Measurements from ENCODE around the gene AGPAT2. TPM values are rescaled to one million over a fixed set of nuclear protein-coding genes. Genes with fewer than 3 reads are reported as not detected.

AGPAT2 gene
- total and polyA plus RNA-seq, 2 donors (not counting 1 experiment from before 2014, with no cell fraction given), result 25.1 to 43.3 TPM

DNA sequence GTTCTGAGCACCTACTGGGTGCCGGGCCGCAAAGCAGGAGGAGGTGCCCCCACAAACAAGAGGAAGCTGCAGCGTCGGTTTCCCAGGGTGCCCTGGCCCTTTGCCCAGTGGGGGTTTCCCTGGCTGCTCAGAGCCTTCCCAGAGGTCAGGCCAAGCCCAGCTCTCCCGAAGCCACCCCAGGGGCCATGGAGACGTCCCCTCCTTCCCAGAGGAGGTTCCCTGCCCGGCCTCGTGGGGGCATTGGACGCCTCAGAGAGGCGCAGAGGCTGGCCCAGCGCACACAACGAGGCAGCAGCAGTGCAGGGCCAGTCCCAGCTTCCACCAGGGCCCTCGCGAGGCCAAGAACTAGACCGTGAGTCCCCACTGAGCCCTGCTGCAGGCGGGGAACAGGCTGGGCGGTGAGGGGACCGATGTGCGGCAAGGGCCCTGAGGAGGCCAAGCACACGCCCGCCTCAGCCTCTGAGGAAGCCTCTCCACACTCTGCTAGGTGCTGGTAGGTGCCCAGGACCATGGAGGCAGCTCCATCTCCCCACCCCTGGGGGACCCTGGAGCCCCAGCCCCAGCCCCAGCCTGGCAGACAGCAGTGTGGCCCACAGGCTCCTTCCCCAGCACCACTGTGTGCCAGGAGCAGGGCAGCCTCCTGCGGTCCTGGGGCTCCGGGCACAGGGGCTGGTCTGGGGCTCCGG, 32.1 kb upstream of the AGPAT2 start:
- no peak overlapping the region for H2AFZ ChIP-seq (ENCODE audit: low read length)
- peaks cover 3% of the 10 kb centered on the region for H3K4me1 ChIP-seq (ENCODE audit: control insufficient read depth, extremely low read depth, insufficient read depth, low read length)
- H3K27me3 ChIP-seq (ENCODE audit: control insufficient read depth, insufficient read depth, low read length), result peaks cover 2% of the 10 kb centered on the region
- no peak overlapping the region for H3K27ac ChIP-seq (ENCODE audit: insufficient read depth, low read length)
- H3K4me2 ChIP-seq (ENCODE audit: extremely low read depth, insufficient read depth, low read length), result no peak overlapping the region
- no peak overlapping the region for H3K4me3 ChIP-seq (replicated peaks in 1 of 4; ENCODE audit: control extremely low read depth in 1 of 4, insufficient read depth in 1 of 4, low read depth in 3 of 4, low read length in 4 of 4)
- DNase-seq (ENCODE audit: low read depth in 2 of 2), result no peak
- TF ChIP-seq, protein P1, sequence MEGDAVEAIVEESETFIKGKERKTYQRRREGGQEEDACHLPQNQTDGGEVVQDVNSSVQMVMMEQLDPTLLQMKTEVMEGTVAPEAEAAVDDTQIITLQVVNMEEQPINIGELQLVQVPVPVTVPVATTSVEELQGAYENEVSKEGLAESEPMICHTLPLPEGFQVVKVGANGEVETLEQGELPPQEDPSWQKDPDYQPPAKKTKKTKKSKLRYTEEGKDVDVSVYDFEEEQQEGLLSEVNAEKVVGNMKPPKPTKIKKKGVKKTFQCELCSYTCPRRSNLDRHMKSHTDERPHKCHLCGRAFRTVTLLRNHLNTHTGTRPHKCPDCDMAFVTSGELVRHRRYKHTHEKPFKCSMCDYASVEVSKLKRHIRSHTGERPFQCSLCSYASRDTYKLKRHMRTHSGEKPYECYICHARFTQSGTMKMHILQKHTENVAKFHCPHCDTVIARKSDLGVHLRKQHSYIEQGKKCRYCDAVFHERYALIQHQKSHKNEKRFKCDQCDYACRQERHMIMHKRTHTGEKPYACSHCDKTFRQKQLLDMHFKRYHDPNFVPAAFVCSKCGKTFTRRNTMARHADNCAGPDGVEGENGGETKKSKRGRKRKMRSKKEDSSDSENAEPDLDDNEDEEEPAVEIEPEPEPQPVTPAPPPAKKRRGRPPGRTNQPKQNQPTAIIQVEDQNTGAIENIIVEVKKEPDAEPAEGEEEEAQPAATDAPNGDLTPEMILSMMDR (conservative IDR thresholded peaks at IDR 0.05 in 1 of 2, IDR thresholded peaks at IDR 0.05 in 1 of 2; ENCODE audit: low read depth in 1 of 2, low read length in 2 of 2), result no peak
- TF ChIP-seq EZH2 (IDR thresholded peaks at IDR 0.05; ENCODE audit: low read length, missing control alignments), result no peak
- H3K9ac ChIP-seq (ENCODE audit: insufficient read depth, low read length), result no peak overlapping the region
- H4K20me1 ChIP-seq (ENCODE audit: control insufficient read depth, extremely low read depth, insufficient read depth, low read length), result no peaks in the 10 kb centered on the region
- no peaks in the 10 kb centered on the region for H3K9me3 ChIP-seq (ENCODE audit: control insufficient read depth, insufficient read depth, low read depth, low read length)
- H3K79me2 ChIP-seq (ENCODE audit: control insufficient read depth, insufficient read depth, low read length), result peaks cover 2% of the 10 kb centered on the region
- peaks cover 18% of the 10 kb centered on the region for H3K36me3 ChIP-seq (ENCODE audit: control insufficient read depth, insufficient read depth, low read length)

DNA sequence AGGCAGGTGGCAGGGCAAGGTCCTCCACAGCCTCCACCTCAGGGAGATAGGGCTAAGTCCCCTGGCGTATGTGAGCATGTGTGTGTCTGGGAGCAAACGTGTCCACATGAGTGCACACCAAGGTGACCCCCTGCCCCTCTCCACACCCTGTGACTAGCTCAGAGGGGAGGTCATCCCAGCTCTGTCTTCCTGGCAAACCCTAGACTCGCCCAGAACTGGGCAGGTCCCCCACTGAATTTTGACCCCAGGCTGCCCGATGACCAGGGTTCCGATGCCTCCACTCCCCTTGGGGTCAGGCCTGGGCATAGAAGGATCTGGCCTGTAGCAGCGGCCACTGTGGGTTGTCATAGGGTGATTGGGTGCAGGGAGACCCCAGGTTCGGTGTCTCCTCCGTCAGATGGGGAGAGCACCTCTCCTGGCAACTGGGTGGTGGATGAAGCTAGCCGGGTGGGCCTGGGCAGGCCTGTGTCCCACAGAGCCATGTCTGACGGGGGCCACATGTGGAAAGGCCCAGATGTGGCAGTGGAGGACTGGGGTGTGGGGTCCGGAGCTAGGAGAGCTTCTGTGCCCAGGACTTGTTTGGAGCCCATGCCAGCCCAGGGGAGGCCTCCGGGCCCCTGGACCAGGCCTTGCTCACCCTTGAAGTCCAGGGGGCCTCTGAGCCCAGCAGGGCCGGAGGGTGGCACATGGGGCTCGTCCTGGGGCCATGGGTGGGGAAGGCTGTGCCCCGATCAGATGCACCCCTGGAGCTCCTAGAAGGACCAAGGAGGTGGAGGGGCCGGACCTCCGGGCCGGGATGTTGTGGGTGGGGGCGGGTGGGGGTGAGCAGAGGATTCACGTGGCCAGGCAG, 31.3 kb upstream of the AGPAT2 start:
- Histone ChIP-seq H3K9me3 (ENCODE audit: control insufficient read depth, insufficient read depth, low read depth, low read length) (no peaks in the 10 kb centered on the region), H3K4me1 (ENCODE audit: control insufficient read depth, extremely low read depth, insufficient read depth, low read length) (peaks cover 3% of the 10 kb centered on the region), H2AFZ (ENCODE audit: low read length) (no peak overlapping the region), H3K27me3 (ENCODE audit: control insufficient read depth, insufficient read depth, low read length) (peaks cover 4% of the 10 kb centered on the region), H3K79me2 (ENCODE audit: control insufficient read depth, insufficient read depth, low read length) (no peaks in the 10 kb centered on the region), H3K27ac (ENCODE audit: insufficient read depth, low read length) (no peak overlapping the region), H3K36me3 (ENCODE audit: control insufficient read depth, insufficient read depth, low read length) (peaks cover 14% of the 10 kb centered on the region), H3K4me3 (replicated peaks in 1 of 4; ENCODE audit: control extremely low read depth in 1 of 4, insufficient read depth in 1 of 4, low read depth in 3 of 4, low read length in 4 of 4) (no peak overlapping the region), H3K9ac (ENCODE audit: insufficient read depth, low read length) (no peak overlapping the region), H3K4me2 (ENCODE audit: extremely low read depth, insufficient read depth, low read length) (no peak overlapping the region), H4K20me1 (ENCODE audit: control insufficient read depth, extremely low read depth, insufficient read depth, low read length) (no peaks in the 10 kb centered on the region)
- DNase-seq (ENCODE audit: low read depth in 2 of 2), result no peak
- TF ChIP-seq, protein P1 (conservative IDR thresholded peaks at IDR 0.05 in 1 of 2, IDR thresholded peaks at IDR 0.05 in 1 of 2; ENCODE audit: low read depth in 1 of 2, low read length in 2 of 2), result no peak
- TF ChIP-seq EZH2 (IDR thresholded peaks at IDR 0.05; ENCODE audit: low read length, missing control alignments), result no peak

DNA sequence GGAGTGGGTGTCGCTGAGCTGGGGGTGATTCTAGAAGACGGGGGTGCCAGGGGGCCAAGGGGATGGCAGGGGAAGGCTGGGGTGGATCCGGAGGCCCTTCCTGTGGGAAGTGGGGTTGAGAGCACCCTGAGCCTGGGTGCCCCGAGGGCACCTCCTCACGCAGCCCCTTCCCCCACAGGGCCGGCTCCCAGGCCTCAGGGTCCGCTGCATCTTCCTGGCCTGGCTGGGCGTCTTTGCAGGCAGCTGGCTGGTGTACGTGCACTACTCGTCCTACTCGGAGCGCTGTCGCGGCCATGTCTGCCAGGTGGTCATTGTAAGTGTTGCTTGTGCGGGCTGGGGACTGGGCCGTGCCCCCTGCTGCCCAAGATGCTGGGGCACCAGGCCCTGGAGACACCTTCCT, 30.1 kb upstream of the AGPAT2 start:
- H3K27me3 ChIP-seq (ENCODE audit: control insufficient read depth, insufficient read depth, low read length), result peaks cover 4% of the 10 kb centered on the region
- H2AFZ ChIP-seq (ENCODE audit: low read length), result no peak overlapping the region
- H4K20me1 ChIP-seq (ENCODE audit: control insufficient read depth, extremely low read depth, insufficient read depth, low read length), result no peaks in the 10 kb centered on the region
- no peaks in the 10 kb centered on the region for H3K79me2 ChIP-seq (ENCODE audit: control insufficient read depth, insufficient read depth, low read length)
- no peak overlapping the region for H3K4me3 ChIP-seq (replicated peaks in 1 of 4; ENCODE audit: control extremely low read depth in 1 of 4, insufficient read depth in 1 of 4, low read depth in 3 of 4, low read length in 4 of 4)
- no peak overlapping the region for H3K9ac ChIP-seq (ENCODE audit: insufficient read depth, low read length)
- no peak overlapping the region for H3K4me2 ChIP-seq (ENCODE audit: extremely low read depth, insufficient read depth, low read length)
- no peaks in the 10 kb centered on the region for H3K9me3 ChIP-seq (ENCODE audit: control insufficient read depth, insufficient read depth, low read depth, low read length)
- TF ChIP-seq EZH2 (IDR thresholded peaks at IDR 0.05; ENCODE audit: low read length, missing control alignments), result no peak
- TF ChIP-seq, protein P1 (conservative IDR thresholded peaks at IDR 0.05 in 1 of 2, IDR thresholded peaks at IDR 0.05 in 1 of 2; ENCODE audit: low read depth in 1 of 2, low read length in 2 of 2), result no peak
- H3K36me3 ChIP-seq (ENCODE audit: control insufficient read depth, insufficient read depth, low read length), result peaks cover 2% of the 10 kb centered on the region
- peaks cover 3% of the 10 kb centered on the region for H3K4me1 ChIP-seq (ENCODE audit: control insufficient read depth, extremely low read depth, insufficient read depth, low read length)
- DNase-seq (ENCODE audit: low read depth in 2 of 2), result no peak
- H3K27ac ChIP-seq (ENCODE audit: insufficient read depth, low read length), result no peak overlapping the region

Data from fibroblast of lung (primary cell).